ENCODE results near the gene DTWD2.
"Not testable (repeated sequence)": the region's sequence is repeated elsewhere in the genome, so short reads cannot be mapped to it uniquely, and the experiment has no call there.

The DTWD2 gene

GRCh38 chr5:118863345-118863744, 125.0 kb downstream of the DTWD2 start:
- DNase-seq (ENCODE audit: low read depth) = no peak

GRCh38 chr5:118862596-118862995, 125.8 kb downstream of the DTWD2 start:
- no peak for DNase-seq (ENCODE audit: low read depth)

- no peak for DNase-seq (ENCODE audit: low read depth)
Measured at GRCh38 chr5:118857700-118858099, 130.6 kb downstream of the DTWD2 start.

DNA sequence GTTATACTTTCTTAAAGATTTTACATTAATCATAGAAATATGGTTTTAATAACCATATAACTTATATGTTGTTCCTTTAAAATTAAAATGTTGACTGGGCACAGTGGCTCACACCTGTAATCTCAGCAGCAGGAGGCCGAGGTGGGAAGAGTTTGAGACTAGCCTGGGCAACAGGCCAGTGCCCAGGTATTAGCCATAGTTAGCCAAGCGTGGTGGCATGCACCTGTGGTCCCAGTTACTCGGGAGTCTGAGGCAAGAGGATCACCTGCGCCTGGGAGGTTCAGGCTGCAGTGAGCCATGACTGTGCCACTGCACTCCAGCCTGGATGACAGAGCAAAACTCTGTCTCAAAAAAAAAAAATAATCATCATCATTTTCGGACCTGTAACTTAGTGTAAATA, 133.5 kb downstream of the DTWD2 start:
- no peak for DNase-seq (ENCODE audit: low read depth)

DNA sequence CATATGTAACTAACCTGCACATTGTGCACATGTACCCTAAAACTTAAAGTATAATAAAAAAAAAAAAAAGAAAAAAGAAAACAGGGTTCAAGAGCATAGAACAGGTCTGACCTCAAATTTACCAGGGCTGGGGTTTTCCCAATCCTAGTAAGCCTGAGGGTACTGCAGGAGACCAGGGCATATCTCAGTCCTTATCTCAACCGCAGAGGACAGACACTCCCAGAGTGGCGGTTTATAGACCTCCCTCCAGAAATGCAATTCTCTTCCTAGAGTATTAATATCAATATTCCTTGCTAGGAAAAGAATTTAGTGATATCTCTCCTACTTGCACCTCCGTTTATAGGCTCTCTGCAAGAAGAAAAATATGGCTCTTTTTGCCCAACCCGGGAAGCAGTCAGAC, 136.6 kb downstream of the DTWD2 start:
- DNase-seq (ENCODE audit: low read depth) = not testable (repeated sequence)

- not testable (repeated sequence) for DNase-seq (ENCODE audit: low read depth)
Measured at GRCh38 chr5:118849507-118849906, 138.8 kb downstream of the DTWD2 start.

DNA sequence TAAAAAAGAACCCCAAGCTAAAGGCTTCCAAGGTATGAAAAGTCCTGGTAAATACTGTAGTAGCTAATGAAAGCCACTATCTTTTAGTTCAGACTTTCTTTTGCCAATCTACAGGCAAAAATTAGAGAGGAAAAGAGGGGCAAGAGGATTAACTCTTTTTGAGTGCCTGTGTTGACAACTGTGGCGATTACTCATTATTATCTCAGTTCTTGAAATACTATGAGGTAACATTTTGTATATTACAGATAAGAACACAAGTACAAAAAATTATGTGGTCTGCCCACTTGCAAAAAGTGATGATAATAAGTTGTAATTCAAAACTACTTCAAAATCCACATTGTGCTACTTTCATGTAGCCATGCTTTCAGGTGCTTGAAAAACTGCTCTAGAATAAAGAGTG, 144.0 kb downstream of the DTWD2 start:
- no peak for DNase-seq (ENCODE audit: low read depth)

DNA sequence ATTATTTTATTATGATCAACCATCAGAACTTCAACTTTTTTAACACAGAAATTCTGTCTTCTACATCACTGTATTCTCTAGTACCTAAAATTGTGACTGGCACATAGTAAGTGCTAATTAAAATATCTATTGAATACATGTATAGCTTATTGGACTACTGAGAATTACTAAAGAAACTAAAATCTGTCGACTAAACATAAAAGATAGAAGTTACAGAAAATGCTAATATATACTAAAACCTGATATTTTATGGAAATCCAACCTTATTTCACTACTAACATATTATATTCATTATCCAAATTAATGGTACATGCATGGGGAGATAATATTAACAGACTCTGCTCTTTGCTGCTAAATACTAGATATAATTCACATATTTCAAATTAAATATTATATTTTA, 153.6 kb downstream of the DTWD2 start:
- DNase-seq (ENCODE audit: low read depth) = no peak

DNA sequence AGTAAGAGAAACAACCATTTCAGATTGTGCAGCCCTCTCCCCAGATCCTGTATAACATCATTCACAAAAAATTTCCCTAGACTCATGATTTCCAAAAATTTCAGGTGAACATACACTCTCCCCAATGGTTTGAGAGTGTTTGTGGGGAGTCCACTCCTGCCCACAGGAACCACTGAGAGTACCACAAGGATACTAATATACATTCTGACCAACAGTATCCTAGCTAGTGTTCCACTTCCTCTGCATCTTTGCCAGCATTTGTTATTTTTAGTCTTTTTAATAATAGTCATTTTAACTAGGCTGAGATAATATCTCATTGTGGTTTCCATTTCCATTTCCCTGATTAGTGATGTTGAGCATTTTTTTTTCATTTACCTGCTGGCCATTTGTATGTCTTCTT, 155.4 kb downstream of the DTWD2 start:
- DNase-seq (ENCODE audit: low read depth) = no peak

DNA sequence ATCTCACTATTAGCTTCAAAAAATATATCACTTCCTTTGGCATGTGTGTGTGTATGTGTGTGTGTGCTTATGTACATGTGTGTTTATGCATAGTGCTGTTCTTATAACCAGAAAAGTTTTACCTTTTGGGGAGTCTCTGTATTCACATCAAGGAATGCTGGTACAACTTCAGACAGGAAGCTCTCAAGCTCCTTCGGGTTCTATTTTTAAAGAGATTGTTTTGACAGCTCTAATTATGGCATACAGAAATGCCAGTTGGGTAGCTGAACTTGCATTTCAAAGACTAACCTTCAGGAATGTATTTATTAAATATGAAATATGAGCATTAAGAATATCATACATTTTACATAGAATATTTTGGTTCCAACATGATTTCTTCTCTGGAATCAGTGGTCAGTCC, 163.1 kb downstream of the DTWD2 start:
- DNase-seq (ENCODE audit: low read depth) = no peak

DNA sequence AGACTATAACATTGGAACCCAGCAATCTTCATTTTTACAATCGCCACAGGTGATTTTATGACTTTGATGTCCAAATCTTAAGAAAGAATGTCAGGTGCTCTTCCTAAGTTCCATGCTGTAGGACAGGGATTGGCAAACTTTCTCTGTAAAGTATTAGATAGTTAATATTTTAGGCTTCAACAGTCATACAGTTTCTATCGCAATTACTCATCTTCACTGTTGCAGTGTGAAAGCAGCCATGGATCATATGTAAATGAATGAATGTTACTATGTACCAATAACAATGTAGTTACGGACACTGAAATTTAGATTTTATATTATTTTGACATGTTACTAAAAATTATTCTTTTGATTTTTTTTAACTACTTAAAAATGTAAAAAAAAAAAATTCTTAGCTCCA, 169.7 kb downstream of the DTWD2 start:
- no peak for DNase-seq (ENCODE audit: low read depth)

GRCh38 chr5:118808441-118808840, 179.9 kb downstream of the DTWD2 start:
- DNase-seq (ENCODE audit: low read depth) = no peak

DNA sequence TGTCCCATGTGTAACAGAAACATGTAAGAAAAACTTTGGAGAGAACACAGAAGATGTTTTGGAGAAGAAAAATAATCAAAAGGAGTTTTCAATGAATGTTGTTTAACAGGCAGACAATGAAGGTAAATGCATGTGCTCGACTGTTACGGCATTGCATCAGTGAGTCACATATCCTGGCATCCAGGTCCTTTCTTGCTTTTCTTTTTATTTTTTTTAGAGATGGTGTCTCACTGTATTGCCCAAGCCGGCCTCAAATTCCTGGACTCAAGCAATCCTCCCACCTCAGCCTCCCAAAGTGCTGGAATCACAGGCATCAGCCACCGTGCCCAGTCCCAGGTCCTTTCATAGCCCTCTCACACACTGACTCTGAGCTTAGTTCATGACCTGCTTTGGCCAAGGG, 181.8 kb downstream of the DTWD2 start:
- no peak for DNase-seq (ENCODE audit: low read depth)

GRCh38 chr5:118802335-118802734, 186.0 kb downstream of the DTWD2 start:
- DNase-seq (ENCODE audit: low read depth) = no peak

- no peak for DNase-seq (ENCODE audit: low read depth)
Measured at GRCh38 chr5:118796081-118796480, 192.3 kb downstream of the DTWD2 start.

DNA sequence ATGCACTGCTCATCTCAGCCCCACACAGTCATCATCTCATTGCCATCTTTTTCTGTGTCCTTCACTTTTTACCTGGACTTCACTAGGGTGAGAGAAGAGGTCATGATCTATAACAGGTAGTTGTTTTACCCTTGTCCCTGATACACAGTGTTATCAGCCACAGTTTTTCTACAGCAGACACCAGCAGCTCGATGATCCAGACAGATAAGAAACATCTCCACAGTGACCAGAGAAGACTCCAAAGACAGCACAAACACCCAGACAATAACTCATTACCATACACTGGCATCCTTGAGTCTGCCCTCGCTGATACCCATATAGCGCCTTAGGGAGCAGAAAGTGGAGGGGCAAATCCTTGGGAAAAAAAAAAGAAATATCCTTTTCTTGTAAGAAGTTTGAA, 194.1 kb downstream of the DTWD2 start:
- no peak for DNase-seq (ENCODE audit: low read depth)

DNA sequence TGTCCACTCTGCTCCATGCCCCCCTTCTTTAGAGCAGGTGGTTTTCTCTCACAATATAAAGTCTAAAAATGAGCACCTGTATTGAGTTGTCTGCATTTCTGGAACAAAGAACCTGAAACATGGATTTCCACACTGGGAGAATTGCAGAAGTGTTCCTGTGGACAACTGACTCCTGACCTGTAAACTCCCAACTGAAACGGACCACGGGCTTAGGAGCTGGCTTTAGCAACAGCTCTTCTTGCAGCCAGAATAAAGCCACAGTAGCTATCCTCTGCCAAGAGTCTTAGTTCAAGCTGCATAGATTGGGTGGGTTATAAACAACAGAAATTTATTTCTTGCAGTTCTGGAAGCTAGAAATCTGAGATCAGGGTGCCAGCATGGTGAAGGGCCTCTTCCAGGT, 194.7 kb downstream of the DTWD2 start:
- no peak for DNase-seq (ENCODE audit: low read depth)

DNA sequence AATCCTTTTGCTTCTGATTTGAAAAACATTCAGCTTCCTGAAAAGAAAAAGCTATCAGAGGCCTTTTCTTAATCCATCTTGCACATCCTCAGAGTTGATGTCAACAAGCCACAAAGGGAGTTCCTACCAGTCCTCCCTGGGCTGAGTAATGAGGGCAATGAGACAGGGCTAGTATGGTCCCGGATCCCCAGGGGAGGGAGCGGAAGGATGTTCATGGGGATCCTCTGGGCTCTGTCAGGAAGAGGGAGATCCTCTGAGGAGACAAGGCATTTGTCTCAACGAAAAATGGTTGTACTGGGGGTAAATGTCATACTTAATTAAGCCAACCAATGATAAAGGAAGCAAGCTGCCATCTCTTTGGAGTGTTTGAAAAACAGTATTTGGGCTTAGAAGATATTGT, 195.3 kb downstream of the DTWD2 start:
- no peak for DNase-seq (ENCODE audit: low read depth)

- DNase-seq (ENCODE audit: low read depth) = no peak
Measured at GRCh38 chr5:118791926-118792734, 196.2 kb downstream of the DTWD2 start.

GRCh38 chr5:118789366-118789765, 199.0 kb downstream of the DTWD2 start:
- DNase-seq (ENCODE audit: low read depth) = no peak

DNA sequence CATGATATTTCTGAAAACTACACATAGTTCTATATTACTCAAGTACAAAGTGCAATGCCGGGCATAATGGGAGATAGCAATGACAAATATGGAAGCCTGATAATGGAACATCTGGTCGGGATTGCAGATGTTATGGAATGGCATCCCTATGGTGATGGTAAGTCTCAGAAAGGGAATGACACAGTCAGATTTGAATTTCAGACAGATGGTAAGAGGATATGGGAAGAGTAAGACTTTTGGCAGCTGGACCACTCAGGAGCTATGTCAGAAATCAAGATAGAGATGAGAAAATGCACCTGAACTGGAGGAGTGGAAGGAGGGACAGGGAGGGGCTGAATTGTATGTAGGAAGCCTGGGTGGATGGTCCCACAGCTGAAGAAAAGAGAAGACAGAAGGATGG, 200.0 kb downstream of the DTWD2 start:
- no peak for DNase-seq (ENCODE audit: low read depth)
